H1 (cell line): ENCODE data around the gene MAOB. TPM values are rescaled to one million over a fixed set of nuclear protein-coding genes. Genes with fewer than 3 reads are reported as not detected.

ENCODE experiments used
- CTCF ChIA-PET: fragments of 300-600 bp; sonication (Branson Sonifier 250); formaldehyde crosslinking; loops from one replicate; lab custom pipeline; 2021; ENCODE audit not compliant: partially characterized antibody; lab: Charles Lee
- POLR2A ChIA-PET: fragments of 300-600 bp; sonication (Branson Sonifier 250); formaldehyde crosslinking; loops from one replicate; lab custom pipeline; 2021; ENCODE audit warnings: inconsistent platforms; ENCODE audit not compliant: partially characterized antibody; lab: Charles Lee
- DNase-seq, 2 experiments: peaks; one replicate each; pipeline versions ENCODE4 v3.0.0 to v3.0.0-alpha.2; 2010 to 2022; ENCODE audit warnings: low spot score in 2 of 2, low read depth in 1 of 2, mixed read lengths in 1 of 2
- FAIRE-seq: peaks from 2 replicates; lab custom pipeline; 2011; peaks lifted over from hg19 to GRCh38; lab: Jason Lieb, UNC
- H2AFZ ChIP-seq: 2 replicates; pipeline ENCODE4 v1.8.1; 2012; ENCODE audit warnings: low read length, inconsistent platforms
- H2AK5ac ChIP-seq: 2 replicates; pipeline ENCODE4 v1.6.1; 2013; ENCODE audit warnings: low read depth, low read length
- H2BK120ac ChIP-seq: replicated peaks from 2 replicates; pipeline ENCODE3; 2013; ENCODE audit warnings: low read depth, low read length, inconsistent platforms
- H2BK12ac ChIP-seq: 2 replicates; pipeline ENCODE4 v1.6.1; 2013; ENCODE audit warnings: low read depth, low read length
- H2BK15ac ChIP-seq: 2 replicates; pipeline ENCODE4 v1.6.1; 2013; ENCODE audit warnings: low read length
- H2BK20ac ChIP-seq: 2 replicates; pipeline ENCODE4 v1.6.1; 2013; ENCODE audit warnings: low read length
- H2BK5ac ChIP-seq: 2 replicates; pipeline ENCODE4 v1.6.1; 2013; ENCODE audit warnings: low read depth, low read length
- H3K14ac ChIP-seq: 2 replicates; pipeline ENCODE4 v1.6.1; 2013; ENCODE audit warnings: inconsistent platforms; ENCODE audit not compliant: insufficient read length
- H3K18ac ChIP-seq: 2 replicates; pipeline ENCODE4 v1.6.1; 2013; ENCODE audit warnings: low read length; ENCODE audit errors: extremely low read depth
- H3K23ac ChIP-seq: 2 replicates; pipeline ENCODE4 v1.6.1; 2013; ENCODE audit warnings: inconsistent platforms; ENCODE audit not compliant: insufficient read length
- H3K23me2 ChIP-seq: 2 replicates; pipeline ENCODE4 v1.6.1; 2013; ENCODE audit warnings: low read depth, low read length
- H3K27ac ChIP-seq: 2 replicates; pipeline ENCODE4 v1.6.1; 2011; ENCODE audit warnings: low read depth, low read length, inconsistent platforms
- H3K27me3 ChIP-seq, 4 experiments: replicated peaks in 1 of 4; 1 replicate in 1 of 4; 2 replicates in 3 of 4; pipeline versions ENCODE4 v1.6.1 to v1.8.1; 2011 to 2013; ENCODE audit warnings: low read length in 3 of 4, mild to moderate bottlenecking in 3 of 4, inconsistent platforms in 2 of 4, mixed read lengths in 2 of 4, moderate library complexity in 1 of 4; ENCODE audit not compliant: control insufficient read depth in 3 of 4, insufficient read depth in 3 of 4; ENCODE audit errors: extremely low read depth in 1 of 4
- H3K36me3 ChIP-seq, 4 experiments: 2 replicates each; pipeline versions ENCODE4 v1.6.1 to v1.8.1; 2011 to 2013; ENCODE audit warnings: mild to moderate bottlenecking in 4 of 4, low read length in 3 of 4, moderate library complexity in 2 of 4, control low read depth in 1 of 4, inconsistent platforms in 1 of 4; ENCODE audit not compliant: insufficient read depth in 4 of 4, control insufficient read depth in 2 of 4
- H3K4ac ChIP-seq: replicated peaks from 2 replicates; pipeline ENCODE3; 2013; ENCODE audit warnings: low read length, low read depth, mixed read lengths, inconsistent platforms; ENCODE audit not compliant: insufficient read length
- H3K4me1 ChIP-seq, 4 experiments: replicated peaks in 1 of 4; 1 replicate in 1 of 4; 2 replicates in 3 of 4; pipeline versions ENCODE4 v1.6.1 to v1.8.1; 2011 to 2013; ENCODE audit warnings: low read length in 3 of 4, inconsistent platforms in 2 of 4, mixed read lengths in 1 of 4; ENCODE audit not compliant: insufficient read depth in 4 of 4, control insufficient read depth in 3 of 4
- H3K4me2 ChIP-seq, 2 experiments: 2 replicates each; pipeline versions ENCODE4 v1.6.1 to v1.8.1; 2011 to 2013; ENCODE audit warnings: low read depth in 2 of 2, low read length in 2 of 2, control low read depth in 1 of 2, inconsistent platforms in 1 of 2, mild to moderate bottlenecking in 1 of 2; ENCODE audit not compliant: insufficient read depth in 1 of 2
- H3K4me3 ChIP-seq, 4 experiments: fragments of 200-600, 300-600 bp in 1 of 4; sonication (generic), shearing (Covaris generic), sonication (Bioruptor Twin) in 1 of 4; 2 replicates each; pipeline versions ENCODE4 v1.5.1 to v1.8.1; 2011 to 2016; ENCODE audit warnings: low read length in 4 of 4, low read depth in 3 of 4, control low read depth in 2 of 4, inconsistent platforms in 2 of 4, mild to moderate bottlenecking in 2 of 4, mixed read lengths in 1 of 4, moderate library complexity in 1 of 4; ENCODE audit not compliant: insufficient read depth in 2 of 4; ENCODE audit errors: extremely low read depth in 1 of 4
- H3K56ac ChIP-seq: replicated peaks from 2 replicates; pipeline ENCODE3; 2013; ENCODE audit warnings: low read depth, mild to moderate bottlenecking, mixed read lengths, low read length, inconsistent platforms; ENCODE audit not compliant: insufficient read length
- H3K79me1 ChIP-seq: 2 replicates; pipeline ENCODE4 v1.6.1; 2013; ENCODE audit warnings: low read depth, low read length, control low read depth
- H3K79me2 ChIP-seq, 2 experiments: 2 replicates each; pipeline versions ENCODE4 v1.6.1 to v1.8.1; 2012 to 2013; ENCODE audit warnings: low read length in 2 of 2, mild to moderate bottlenecking in 2 of 2, inconsistent platforms in 1 of 2; ENCODE audit not compliant: insufficient read depth in 2 of 2, control insufficient read depth in 1 of 2
- H3K9ac ChIP-seq, 4 experiments: replicated peaks in 1 of 4; 1 replicate in 1 of 4; 2 replicates in 3 of 4; pipeline versions ENCODE4 v1.6.1 to v1.8.1; 2011 to 2013; ENCODE audit warnings: low read depth in 3 of 4, low read length in 3 of 4, control low read depth in 2 of 4, mild to moderate bottlenecking in 2 of 4, moderate library complexity in 2 of 4, inconsistent platforms in 1 of 4; ENCODE audit errors: extremely low read depth in 1 of 4
- H3K9me3 ChIP-seq, 2 experiments: 2 replicates each; pipeline versions ENCODE4 v1.6.1 to v1.8.1; 2012 to 2013; ENCODE audit warnings: mild to moderate bottlenecking in 2 of 2, moderate library complexity in 2 of 2, control low read depth in 1 of 2, inconsistent platforms in 1 of 2, low read depth in 1 of 2, low read length in 1 of 2, mixed read lengths in 1 of 2; ENCODE audit not compliant: insufficient read depth in 2 of 2
- H4K20me1 ChIP-seq, 2 experiments: replicated peaks in 1 of 2; 2 replicates each; pipeline versions ENCODE3 to v1.8.1; 2011 to 2013; ENCODE audit warnings: inconsistent platforms in 2 of 2, low read length in 2 of 2, mild to moderate bottlenecking in 1 of 2; ENCODE audit not compliant: insufficient read depth in 2 of 2, control insufficient read depth in 1 of 2
- H4K5ac ChIP-seq: 2 replicates; pipeline ENCODE4 v1.6.1; 2013; ENCODE audit warnings: low read length, low read depth, mixed read lengths, inconsistent platforms; ENCODE audit not compliant: insufficient read length
- H4K8ac ChIP-seq: 2 replicates; pipeline ENCODE4 v1.8.0; 2013; ENCODE audit warnings: mild to moderate bottlenecking, moderate library complexity, low read length, inconsistent platforms; ENCODE audit not compliant: insufficient read depth; ENCODE audit errors: extremely low read depth
- H4K91ac ChIP-seq: replicated peaks from 2 replicates; pipeline ENCODE3; 2013; ENCODE audit warnings: low read length, mixed read lengths, inconsistent platforms; ENCODE audit not compliant: insufficient read length
- ASH2L ChIP-seq: fragments of 200-600, 300-600 bp; sonication (generic); IDR thresholded peaks from one replicate; pipeline ENCODE4 v1.7.1; 2017; ENCODE audit warnings: low read length
- CEBPB ChIP-seq: IDR thresholded peaks from 2 replicates; pipeline ENCODE4 v1.6.1; 2012; ENCODE audit warnings: low read depth, low read length
- EZH2 ChIP-seq: fragments of 200-600 bp; sonication (generic); IDR thresholded peaks from 2 replicates; pipeline ENCODE4 v1.7.1; 2012; ENCODE audit warnings: low read depth, mild to moderate bottlenecking, moderate library complexity, low read length, inconsistent platforms; ENCODE audit not compliant: severe bottlenecking
- KDM4A ChIP-seq: IDR thresholded peaks from one replicate; pipeline ENCODE4 v1.7.1; 2012; ENCODE audit warnings: low read depth, mild to moderate bottlenecking, moderate library complexity, low read length, inconsistent platforms; ENCODE audit not compliant: severe bottlenecking
- WGBS, 2 experiments: shearing (Covaris generic) in 1 of 2; methylation state at CpG; one replicate each; pipeline versions ENCODE4 v1.1.6 to v1.1.7; 2013 to 2015; ENCODE audit warnings: low lambda C conversion rate in 2 of 2, mixed read lengths in 2 of 2, inconsistent platforms in 1 of 2, low coverage in 1 of 2, missing lambda C conversion rate in 1 of 2; ENCODE audit not compliant: insufficient replicate concordance in 2 of 2, insufficient coverage in 1 of 2, insufficient read length in 1 of 2; ENCODE audit errors: extremely low coverage in 1 of 2, missing lambda C conversion rate in 1 of 2; 5-methylcytosine and 5-hydroxymethylcytosine counted together
- polyA plus RNA-seq, 7 experiments: library from polyadenylated mRNA; depleted of rRNA in 3 of 7; stranded (reverse) in 5 of 7; unstranded in 2 of 7; fragments of >200 nt in 5 of 7; fragments of 200-250 nt in 2 of 7; gene quantifications; 1 replicate in 5 of 7; 2 replicates in 1 of 7; 4 replicates in 1 of 7; pipeline versions ENCODE4 v1.2.1 to v1.2.3, GENCODE V29; 2011 to 2013; ENCODE audit warnings: missing spikeins in 2 of 7, mixed read lengths in 2 of 7
- total RNA-seq: library from RNA; stranded (reverse); fragmentation: NEBNext Ultra II Directional; extraction: Animal tissue kit (Norgen Biotek cat#: 25700); gene quantifications from 2 replicates; pipeline ENCODE4 v1.2.1, GENCODE V29; 2021

MAOB gene
- total and polyA plus RNA-seq, 2 of the 8 experiments (the other 6 are each of a cell fraction or from before 2014, with no cell fraction given), result 0.73 to 1.1 TPM

DNA sequence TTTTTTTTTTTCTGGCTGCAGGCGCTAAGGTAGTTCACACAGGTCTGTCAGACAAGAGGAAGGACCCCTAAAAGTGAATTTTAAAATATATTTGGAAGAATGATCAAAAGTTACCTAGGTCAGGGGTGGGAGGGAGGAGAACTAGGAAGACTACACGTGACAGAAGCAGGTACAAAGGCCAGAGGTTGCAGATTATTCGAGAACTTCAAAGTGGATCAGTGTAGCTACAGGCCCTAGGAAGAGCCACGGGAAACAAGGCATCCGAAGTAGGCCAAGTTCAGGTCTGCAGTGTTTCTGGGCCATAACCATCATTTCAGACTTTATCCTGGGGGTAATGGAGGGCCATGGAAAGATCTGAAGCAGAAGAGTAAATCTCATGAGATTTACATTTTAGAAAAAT is 16.5 kb downstream of the MAOB start:
- no peak overlapping the region for H2BK12ac ChIP-seq
- no peaks in the 10 kb centered on the region for H4K20me1 ChIP-seq
- H3K36me3 ChIP-seq, result no peaks in the 10 kb centered on the region
- FAIRE-seq, result no peak
- H4K8ac ChIP-seq, result no peak overlapping the region
- POLR2A ChIA-PET, result interaction anchor here (0.6 kb wide), 1 partner anchor 17 kb away, joined by 3 read pairs; no protein-coding TSS in a partner anchor
- H4K5ac ChIP-seq, result no peak overlapping the region
- H3K18ac ChIP-seq, result no peak overlapping the region
- no peak overlapping the region for H2BK5ac ChIP-seq
- no peak overlapping the region for H2BK120ac ChIP-seq
- no peaks in the 10 kb centered on the region for H3K79me2 ChIP-seq
- no peaks in the 10 kb centered on the region for H3K23me2 ChIP-seq
- no peak overlapping the region for H2AFZ ChIP-seq
- H2AK5ac ChIP-seq, result no peak overlapping the region
- no peak overlapping the region for H4K91ac ChIP-seq
- TF ChIP-seq EZH2, result no peak
- TF ChIP-seq ASH2L, result no peak
- no peak for TF ChIP-seq KDM4A
- TF ChIP-seq CEBPB, result no peak
- TF ChIP-seq, all 59 proteins: peak for 0
- 87% methylated on average over 3 of the region's 5 CpGs; no CpG with 5 or more reads in 1 of the 2 experiments for WGBS, 2 experiments
- no peak overlapping the region for H3K4me3 ChIP-seq
- no peak overlapping the region for H3K27ac ChIP-seq
- no peak overlapping the region for H3K56ac ChIP-seq
- no peak overlapping the region for H3K4me2 ChIP-seq
- H3K23ac ChIP-seq, result no peak overlapping the region
- no peak overlapping the region for H2BK15ac ChIP-seq
- H2BK20ac ChIP-seq, result no peak overlapping the region
- no peaks in the 10 kb centered on the region for H3K79me1 ChIP-seq
- H3K9me3 ChIP-seq, result no peaks in the 10 kb centered on the region
- no peak overlapping the region for H3K14ac ChIP-seq
- no peak for DNase-seq
- no peaks in the 10 kb centered on the region for H3K4me1 ChIP-seq
- no peak overlapping the region for H3K4ac ChIP-seq
- CTCF ChIA-PET, result no interaction called here
- no peaks in the 10 kb centered on the region for H3K27me3 ChIP-seq
- no peak overlapping the region for H3K9ac ChIP-seq
